B cell (primary cell): ENCODE measurements around the gene CSRP2. TPM values are rescaled to one million over a fixed set of nuclear protein-coding genes. Genes with fewer than 3 reads are reported as not detected.

Experiments
- ATAC-seq: fragments of 200-7000 bp; cut with Tn5 transposase; one replicate; pipeline ENCODE4 v1.10.0; 2021; ENCODE audit warnings: low read depth, mild to moderate bottlenecking, moderate number of reproducible peaks, moderate library complexity
- CTCF ChIA-PET: fragments of 350-600 bp; sonication (Branson Sonifier 250); formaldehyde crosslinking; loops from one replicate; lab custom pipeline; 2021; ENCODE audit warnings: antibody characterized with exemption, inconsistent platforms; lab: Charles Lee
- POLR2A ChIA-PET: fragments of 350-600 bp; sonication (Branson Sonifier 250); formaldehyde crosslinking; loops from one replicate; lab custom pipeline; 2021; ENCODE audit warnings: antibody characterized with exemption; lab: Charles Lee
- DNase-seq: peaks from one replicate; pipeline ENCODE4 v3.0.0; 2013
- H2AFZ ChIP-seq: 2 replicates; pipeline ENCODE4 v1.6.1; 2012; ENCODE audit warnings: mild to moderate bottlenecking, low read depth, low read length; ENCODE audit not compliant: insufficient read depth, poor library complexity, severe bottlenecking
- H3K27ac ChIP-seq, 2 donors: 1 replicate in 1 of 2; 2 replicates in 1 of 2; pipeline ENCODE4 v1.5.1; 2012 to 2013; ENCODE audit warnings: low read length in 2 of 2, mild to moderate bottlenecking in 2 of 2, moderate library complexity in 1 of 2
- H3K27me3 ChIP-seq, 4 experiments: fragments of 200-600 bp in 1 of 4; sonication (generic) in 1 of 4; replicated peaks in 1 of 4; 1 replicate in 2 of 4; 2 replicates in 2 of 4; pipeline versions ENCODE4 v1.6.1 to v1.7.0; 2013 to 2016; ENCODE audit warnings: low read length in 3 of 4, mild to moderate bottlenecking in 2 of 4, mixed read lengths in 1 of 4, moderate library complexity in 1 of 4; ENCODE audit not compliant: insufficient read depth in 4 of 4, control insufficient read depth in 3 of 4; ENCODE audit errors: control extremely low read depth in 1 of 4
- H3K36me3 ChIP-seq, 2 experiments: replicated peaks in 1 of 2; 1 replicate in 1 of 2; 2 replicates in 1 of 2; pipeline versions ENCODE4 v1.6.1 to v1.7.1; 2013; ENCODE audit warnings: low read length in 1 of 2; ENCODE audit not compliant: insufficient read depth in 2 of 2, control insufficient read depth in 1 of 2; ENCODE audit errors: control extremely low read depth in 1 of 2, extremely low read depth in 1 of 2
- H3K4me1 ChIP-seq, 2 donors: fragments of 200-600 bp in 1 of 2; sonication (generic) in 1 of 2; 1 replicate in 1 of 2; 2 replicates in 1 of 2; pipeline versions ENCODE4 v1.5.1 to v1.6.1; 2013 to 2017; ENCODE audit warnings: low read length in 2 of 2; ENCODE audit not compliant: control insufficient read depth in 2 of 2, insufficient read depth in 2 of 2
- H3K4me2 ChIP-seq: replicated peaks from 2 replicates; pipeline ENCODE3; 2012; ENCODE audit warnings: mild to moderate bottlenecking, low read depth, low read length; ENCODE audit not compliant: poor library complexity, severe bottlenecking
- H3K4me3 ChIP-seq, 5 experiments: fragments of 200-600 bp in 1 of 5; sonication (generic) in 1 of 5; 1 replicate in 3 of 5; 2 replicates in 2 of 5; pipeline versions ENCODE4 v1.5.1 to v1.7.0; 2011 to 2016; ENCODE audit warnings: low read length in 4 of 5, mild to moderate bottlenecking in 4 of 5, low read depth in 2 of 5, control low read depth in 1 of 5, moderate library complexity in 1 of 5; ENCODE audit not compliant: insufficient read depth in 1 of 5; ENCODE audit errors: control extremely low read depth in 1 of 5, extremely low read depth in 1 of 5
- H3K79me2 ChIP-seq: fragments of 200-600 bp; sonication (generic); one replicate; pipeline ENCODE4 v1.6.0; 2016; ENCODE audit warnings: low read length; ENCODE audit not compliant: control insufficient read depth, insufficient read depth
- H3K9ac ChIP-seq: fragments of 200-600 bp; sonication (generic); 2 replicates; pipeline ENCODE4 v1.6.1; 2017; ENCODE audit warnings: mild to moderate bottlenecking, low read length, moderate library complexity
- H3K9me3 ChIP-seq, 3 donors: one replicate each; pipeline versions ENCODE4 v1.6.1 to v1.7.1; 2013; ENCODE audit warnings: low read length in 2 of 3; ENCODE audit not compliant: control insufficient read depth in 2 of 3, insufficient read depth in 1 of 3; ENCODE audit errors: control extremely low read depth in 1 of 3
- H4K20me1 ChIP-seq: 2 replicates; pipeline ENCODE4 v1.6.0; 2012; ENCODE audit warnings: mild to moderate bottlenecking, low read length; ENCODE audit not compliant: insufficient read depth, control insufficient read depth, poor library complexity, severe bottlenecking
- H3K27ac Mint-ChIP-seq: one replicate; pipeline ENCODE4 v1.8.0; 2021; ENCODE audit warnings: mixed read lengths
- H3K27me3 Mint-ChIP-seq: one replicate; pipeline ENCODE4 v1.8.0; 2021; ENCODE audit warnings: mixed read lengths
- H3K4me1 Mint-ChIP-seq: one replicate; pipeline ENCODE4 v1.8.0; 2021; ENCODE audit warnings: mixed read lengths
- H3K4me3 Mint-ChIP-seq: one replicate; pipeline ENCODE4 v1.8.0; 2021; ENCODE audit warnings: mixed read lengths
- H3K9me3 Mint-ChIP-seq: one replicate; pipeline ENCODE4 v1.8.0; 2022; ENCODE audit warnings: mixed read lengths; ENCODE audit not compliant: insufficient read depth
- CTCF ChIP-seq: fragments of 200-600 bp; IDR thresholded peaks from one replicate; pipeline ENCODE4 v1.8.0; 2022; ENCODE audit warnings: antibody characterized with exemption, mild to moderate bottlenecking
- EZH2 ChIP-seq: IDR thresholded peaks from 2 replicates; pipeline ENCODE4 v1.6.1; 2012; ENCODE audit warnings: borderline replicate concordance, low read depth, mild to moderate bottlenecking, moderate library complexity, low read length; ENCODE audit not compliant: insufficient read depth, poor library complexity, severe bottlenecking
- WGBS: methylation state at CpG from one replicate; pipeline ENCODE4 v1.1.5; 2013; ENCODE audit warnings: missing lambda C conversion rate; ENCODE audit not compliant: insufficient coverage; 5-methylcytosine and 5-hydroxymethylcytosine counted together
- intact Hi-C: fragments of 100-400 bp; cut with micrococcal nuclease; formaldehyde crosslinking; loops from one replicate; pipeline ENCODE4 v1.10.0; 2022
- polyA plus RNA-seq: library from polyadenylated mRNA; depleted of rRNA; stranded (reverse); fragments of >200 nt; gene quantifications from 2 replicates; pipeline ENCODE4 v1.2.3, GENCODE V29; 2012
- total RNA-seq, 2 donors: library from RNA; stranded (reverse); fragments of 120-200 nt in 1 of 2; gene quantifications; 1 replicate in 1 of 2; 2 replicates in 1 of 2; pipeline versions ENCODE4 v1.2.3 to v1.2.4, GENCODE V29; 2013 to 2022

The CSRP2 gene
- total and polyA plus RNA-seq, 2 donors (not counting 1 experiment from before 2014, with no cell fraction given): 0.44 TPM; not detected in 1

GRCh38 chr12:76895796-76896195, 17.0 kb upstream of the CSRP2 start:
- Histone ChIP-seq H3K4me1 (no peaks in the 10 kb centered on the region), H3K27me3 (no peaks in the 10 kb centered on the region), H3K4me3 (no peak overlapping the region), H2AFZ (no peak overlapping the region), H4K20me1 (no peaks in the 10 kb centered on the region), H3K36me3 (no peaks in the 10 kb centered on the region), H3K4me2 (no peak overlapping the region), H3K9ac (no peak overlapping the region), H3K9me3 (no peaks in the 10 kb centered on the region), H3K79me2 (no peaks in the 10 kb centered on the region), H3K27ac (no peak overlapping the region)
- 100% methylated on average over 5 of the region's 5 CpGs for WGBS
- Mint-ChIP-seq H3K4me3 (no peak overlapping the region), H3K27ac (no peak overlapping the region), H3K4me1 (no peaks in the 10 kb centered on the region), H3K9me3 (no peaks in the 10 kb centered on the region), H3K27me3 (peaks cover 8% of the 10 kb centered on the region)
- ATAC-seq (no peak), DNase-seq (no peak)
- ChIA-PET POLR2A (no interaction called here), CTCF (no interaction called here)
- TF ChIP-seq EZH2 (no peak), CTCF (no peak)
- intact Hi-C loops: no loop called here

GRCh38 chr12:76891609-76892008, 12.8 kb upstream of the CSRP2 start:
- Mint-ChIP-seq H3K9me3 (no peaks in the 10 kb centered on the region), H3K4me3 (no peak overlapping the region), H3K4me1 (no peaks in the 10 kb centered on the region), H3K27ac (no peak overlapping the region), H3K27me3 (peaks cover 23% of the 10 kb centered on the region)
- no peak overlapping the region for H2AFZ ChIP-seq
- H3K4me2 ChIP-seq: no peak overlapping the region
- H3K36me3 ChIP-seq: no peaks in the 10 kb centered on the region
- H3K4me3 ChIP-seq: no peak overlapping the region
- no peaks in the 10 kb centered on the region for H3K27me3 ChIP-seq
- H3K9ac ChIP-seq: no peak overlapping the region
- H3K27ac ChIP-seq: no peak overlapping the region
- CTCF ChIA-PET: no interaction called here
- TF ChIP-seq EZH2 (no peak), CTCF (no peak)
- no peaks in the 10 kb centered on the region for H3K79me2 ChIP-seq
- H3K4me1 ChIP-seq: no peaks in the 10 kb centered on the region
- H4K20me1 ChIP-seq: no peaks in the 10 kb centered on the region
- 100% methylated on average over 1 of the region's 3 CpGs for WGBS
- POLR2A ChIA-PET: no interaction called here
- DNase-seq: no peak
- intact Hi-C loops: no loop called here
- no peak for ATAC-seq
- H3K9me3 ChIP-seq: no peaks in the 10 kb centered on the region
